ENCODE measurements around the gene CYFIP1.

DNA sequence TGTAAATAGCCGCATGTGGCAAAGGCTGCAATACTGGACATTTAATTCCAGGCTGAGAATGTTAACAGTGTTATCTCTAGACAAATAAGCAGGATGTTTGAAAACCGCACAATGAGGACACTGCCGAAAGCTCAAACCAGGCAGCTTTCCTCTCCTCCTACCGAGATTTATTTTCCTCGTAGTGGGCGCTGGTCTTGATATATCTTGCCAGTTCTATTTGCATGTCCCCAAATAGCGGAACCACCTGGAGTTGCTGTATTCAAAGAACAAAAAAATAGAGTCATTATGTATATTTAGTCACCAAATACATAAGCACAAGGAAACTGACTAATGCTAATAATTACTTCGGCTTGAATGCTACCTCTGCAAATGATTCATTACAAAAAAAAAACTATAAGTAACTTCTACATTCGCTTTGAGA lies 46.5 kb downstream of the CYFIP1 start:
- TF ChIP-seq CTCF (conservative IDR thresholded peaks at IDR 0.05 in 1 of 2, IDR thresholded peaks at IDR 0.05 in 1 of 2; ENCODE audit: low read depth in 1 of 2, low read length in 2 of 2) (no peak), EZH2 (IDR thresholded peaks at IDR 0.05; ENCODE audit: low read length, missing control alignments) (no peak)
